ENCODE measurements around the gene DDAH1. TPM values are rescaled to one million over a fixed set of nuclear protein-coding genes. Genes with fewer than 3 reads are reported as not detected.

DDAH1 gene
- total and polyA plus RNA-seq, 4 donors = 25.8 to 42.7 (median 31.7) TPM

GRCh38 chr1:85325920-85326319, 139.0 kb downstream of the DDAH1 start:
- DNase-seq (ENCODE audit: low spot score) = no peak
- Histone ChIP-seq H3K27ac (ENCODE audit: low read depth in 1 of 2, low read length in 2 of 2) (no peak overlapping the region), H3K27me3 (ENCODE audit: control insufficient read depth in 4 of 4, insufficient read depth in 4 of 4, low read length in 3 of 4) (no peaks in the 10 kb centered on the region), H3K9me3 (ENCODE audit: control insufficient read depth in 4 of 4, low read length in 3 of 4) (no peaks in the 10 kb centered on the region), H3K9ac (ENCODE audit: low read depth in 1 of 2, low read length in 2 of 2) (no peak overlapping the region), H3K36me3 (ENCODE audit: control insufficient read depth in 4 of 4, insufficient read depth in 3 of 4, low read depth in 1 of 4, low read length in 3 of 4) (peaks cover 0 to 16% (median 5%) of the 10 kb centered on the region in 4 donors), H3K4me3 (ENCODE audit: low read depth in 1 of 3, low read length in 3 of 3) (no peak overlapping the region), H3K4me1 (ENCODE audit: control insufficient read depth in 4 of 4, insufficient read depth in 4 of 4, low read length in 3 of 4) (no peaks in the 10 kb centered on the region)
- TF ChIP-seq RAD21 (IDR thresholded peaks at IDR 0.05) = peak in 1 of 2 donors; percentile 11
- no peak for TF ChIP-seq ATF3 (IDR thresholded peaks at IDR 0.05)
- TF ChIP-seq JUND (IDR thresholded peaks at IDR 0.05) = peak in 1 of 2 donors; percentile 27

- Histone ChIP-seq H3K27me3 (ENCODE audit: control insufficient read depth in 4 of 4, insufficient read depth in 4 of 4, low read length in 3 of 4) (no peaks in the 10 kb centered on the region), H3K4me3 (ENCODE audit: low read depth in 1 of 3, low read length in 3 of 3) (no peak overlapping the region), H3K4me1 (ENCODE audit: control insufficient read depth in 4 of 4, insufficient read depth in 4 of 4, low read length in 3 of 4) (no peaks in the 10 kb centered on the region), H3K27ac (ENCODE audit: low read depth in 1 of 2, low read length in 2 of 2) (no peak overlapping the region), H3K36me3 (ENCODE audit: control insufficient read depth in 4 of 4, insufficient read depth in 3 of 4, low read depth in 1 of 4, low read length in 3 of 4) (peaks cover 7 to 27% (median 11%) of the 10 kb centered on the region in 4 donors), H3K9ac (ENCODE audit: low read depth in 1 of 2, low read length in 2 of 2) (no peak overlapping the region), H3K9me3 (ENCODE audit: control insufficient read depth in 4 of 4, low read length in 3 of 4) (no peaks in the 10 kb centered on the region)
- DNase-seq (ENCODE audit: low spot score) = no peak
- no peak for TF ChIP-seq JUND (IDR thresholded peaks at IDR 0.05)
- TF ChIP-seq GABPA (IDR thresholded peaks at IDR 0.05 in 1 of 2, conservative IDR thresholded peaks at IDR 0.05 in 1 of 2) = no peak
- TF ChIP-seq RAD21 (IDR thresholded peaks at IDR 0.05) = no peak
- TF ChIP-seq ATF3 (IDR thresholded peaks at IDR 0.05) = no peak
- TF ChIP-seq NR2F2 (IDR thresholded peaks at IDR 0.05) = no peak
- no peak for TF ChIP-seq HNF4G (IDR thresholded peaks at IDR 0.05)
- no peak for TF ChIP-seq SP1 (IDR thresholded peaks at IDR 0.05)
- TF ChIP-seq ZBTB33 (IDR thresholded peaks at IDR 0.05) = no peak
- no peak for TF ChIP-seq REST (IDR thresholded peaks at IDR 0.05)
- 94% methylated on average over 5 of the region's 5 CpGs for WGBS
Measured at GRCh38 chr1:85323770-85324169, 141.2 kb downstream of the DDAH1 start.

GRCh38 chr1:85322655-85323054, 142.3 kb downstream of the DDAH1 start:
- no peak overlapping the region for H3K27ac ChIP-seq (ENCODE audit: low read depth in 1 of 2, low read length in 2 of 2)
- no peak for DNase-seq (ENCODE audit: low spot score)
- H3K9ac ChIP-seq (ENCODE audit: low read depth in 1 of 2, low read length in 2 of 2) = no peak overlapping the region
- H3K4me3 ChIP-seq (ENCODE audit: low read depth in 1 of 3, low read length in 3 of 3) = no peak overlapping the region
- H3K4me1 ChIP-seq (ENCODE audit: control insufficient read depth in 4 of 4, insufficient read depth in 4 of 4, low read length in 3 of 4) = no peaks in the 10 kb centered on the region
- no peaks in the 10 kb centered on the region for H3K9me3 ChIP-seq (ENCODE audit: control insufficient read depth in 4 of 4, low read length in 3 of 4)
- WGBS = 85% methylated on average over 2 of the region's 2 CpGs
- H3K36me3 ChIP-seq (ENCODE audit: control insufficient read depth in 4 of 4, insufficient read depth in 3 of 4, low read depth in 1 of 4, low read length in 3 of 4) = peaks cover 7 to 27% (median 11%) of the 10 kb centered on the region in 4 donors
- H3K27me3 ChIP-seq (ENCODE audit: control insufficient read depth in 4 of 4, insufficient read depth in 4 of 4, low read length in 3 of 4) = no peaks in the 10 kb centered on the region
- TF ChIP-seq FOXA2 (IDR thresholded peaks at IDR 0.05) = no peak
- no peak for TF ChIP-seq EGR1 (IDR thresholded peaks at IDR 0.05; ENCODE audit: low read depth in 2 of 2)
- no peak for TF ChIP-seq RAD21 (IDR thresholded peaks at IDR 0.05)
- no peak for TF ChIP-seq RXRA (IDR thresholded peaks at IDR 0.05)
- TF ChIP-seq SP1 (IDR thresholded peaks at IDR 0.05) = no peak
- TF ChIP-seq REST (IDR thresholded peaks at IDR 0.05) = no peak
- no peak for TF ChIP-seq HNF4G (IDR thresholded peaks at IDR 0.05)
- TF ChIP-seq MAX (IDR thresholded peaks at IDR 0.05) = no peak
- TF ChIP-seq JUND (IDR thresholded peaks at IDR 0.05) = no peak
- no peak for TF ChIP-seq TAF1 (conservative IDR thresholded peaks at IDR 0.05)
- no peak for TF ChIP-seq FOXA1 (IDR thresholded peaks at IDR 0.05)
- no peak for TF ChIP-seq ZBTB33 (IDR thresholded peaks at IDR 0.05)
